KMS-11 (cell line): ENCODE data around the gene LIAS.

Source experiments
- H2AFZ ChIP-seq: fragments of 200-600 bp; sonication (generic); 2 replicates; pipeline ENCODE4 v1.6.1; 2016; ENCODE audit warnings: antibody characterized with exemption, mixed run types, low read depth
- H3K27ac ChIP-seq: fragments of 200-600 bp; sonication (generic); 2 replicates; pipeline ENCODE4 v1.6.1; 2016; ENCODE audit warnings: mild to moderate bottlenecking, mixed run types
- H3K27me3 ChIP-seq: fragments of 200-600 bp; sonication (generic); 2 replicates; pipeline ENCODE4 v1.6.1; 2017; ENCODE audit warnings: mild to moderate bottlenecking, low read depth, mixed run types, moderate library complexity; ENCODE audit not compliant: insufficient read depth
- H3K36me3 ChIP-seq: fragments of 200-600 bp; sonication (generic); 2 replicates; pipeline ENCODE4 v1.6.1; 2017; ENCODE audit warnings: mild to moderate bottlenecking, mixed run types; ENCODE audit not compliant: insufficient read depth
- H3K4me1 ChIP-seq: fragments of 200-600 bp; sonication (generic); 2 replicates; pipeline ENCODE4 v1.6.1; 2016; ENCODE audit warnings: mild to moderate bottlenecking, low read depth, mixed run types; ENCODE audit not compliant: poor library complexity, severe bottlenecking
- H3K4me2 ChIP-seq: fragments of 200-600 bp; sonication (generic); 2 replicates; pipeline ENCODE4 v1.7.0; 2016; ENCODE audit warnings: mild to moderate bottlenecking, mixed run types
- H3K4me3 ChIP-seq: fragments of 200-600 bp; sonication (generic); IDR thresholded peaks from 2 replicates; pipeline ENCODE4 v1.6.1; 2017; ENCODE audit warnings: low read depth, low read length, mixed read lengths; ENCODE audit not compliant: insufficient read depth
- H3K79me2 ChIP-seq: fragments of 200-600 bp; sonication (generic); 2 replicates; pipeline ENCODE4 v1.6.1; 2016; ENCODE audit warnings: low read depth, mixed run types; ENCODE audit not compliant: insufficient read depth
- H3K9ac ChIP-seq: fragments of 200-600 bp; sonication (generic); 2 replicates; pipeline ENCODE4 v1.6.1; 2016; ENCODE audit warnings: mild to moderate bottlenecking, mixed run types
- H4K20me1 ChIP-seq: fragments of 200-600 bp; sonication (generic); 2 replicates; pipeline ENCODE4 v1.6.1; 2016; ENCODE audit warnings: mild to moderate bottlenecking, mixed run types; ENCODE audit not compliant: insufficient read depth
- CTCF ChIP-seq: fragments of 200-600 bp; sonication (generic); conservative IDR thresholded peaks from 2 replicates; pipeline ENCODE4 v1.6.1; 2017; ENCODE audit warnings: low read depth, mild to moderate bottlenecking, antibody characterized with exemption, low read length, moderate library complexity, mixed read lengths

LIAS gene

GRCh38 chr4:39426728-39427127, 32.1 kb upstream of the LIAS start:
- Histone ChIP-seq H3K4me1 (no peaks in the 10 kb centered on the region), H3K27me3 (no peaks in the 10 kb centered on the region), H3K27ac (no peak overlapping the region), H3K79me2 (no peaks in the 10 kb centered on the region), H4K20me1 (no peaks in the 10 kb centered on the region), H3K4me3 (no peak overlapping the region), H3K4me2 (no peak overlapping the region), H3K36me3 (no peaks in the 10 kb centered on the region), H2AFZ (no peak overlapping the region), H3K9ac (no peak overlapping the region)
- TF ChIP-seq CTCF = no peak

GRCh38 chr4:39427520-39428114, 31.2 kb upstream of the LIAS start:
- no peaks in the 10 kb centered on the region for H3K79me2 ChIP-seq
- H3K36me3 ChIP-seq = no peaks in the 10 kb centered on the region
- H4K20me1 ChIP-seq = no peaks in the 10 kb centered on the region
- no peak overlapping the region for H2AFZ ChIP-seq
- no peaks in the 10 kb centered on the region for H3K4me1 ChIP-seq
- no peak for TF ChIP-seq CTCF
- H3K27me3 ChIP-seq = no peaks in the 10 kb centered on the region
- no peak overlapping the region for H3K9ac ChIP-seq
- H3K27ac ChIP-seq = no peak overlapping the region
- H3K4me3 ChIP-seq = no peak overlapping the region
- no peak overlapping the region for H3K4me2 ChIP-seq

- Histone ChIP-seq H3K27me3 (no peaks in the 10 kb centered on the region), H4K20me1 (no peaks in the 10 kb centered on the region), H3K4me1 (no peaks in the 10 kb centered on the region), H2AFZ (no peak overlapping the region), H3K4me3 (no peak overlapping the region), H3K9ac (no peak overlapping the region), H3K36me3 (no peaks in the 10 kb centered on the region), H3K79me2 (no peaks in the 10 kb centered on the region), H3K27ac (no peak overlapping the region), H3K4me2 (no peak overlapping the region)
- no peak for TF ChIP-seq CTCF
These were observed 29.2 kb upstream of the LIAS start for GRCh38 chr4:39429476-39430334.

GRCh38 chr4:39433878-39434492, 24.9 kb upstream of the LIAS start:
- H3K36me3 ChIP-seq = no peaks in the 10 kb centered on the region
- no peaks in the 10 kb centered on the region for H3K4me1 ChIP-seq
- H3K27me3 ChIP-seq = no peaks in the 10 kb centered on the region
- H3K4me3 ChIP-seq = no peak overlapping the region
- H3K4me2 ChIP-seq = no peak overlapping the region
- no peaks in the 10 kb centered on the region for H4K20me1 ChIP-seq
- no peak overlapping the region for H3K9ac ChIP-seq
- H3K27ac ChIP-seq = no peak overlapping the region
- no peaks in the 10 kb centered on the region for H3K79me2 ChIP-seq
- no peak overlapping the region for H2AFZ ChIP-seq
- TF ChIP-seq CTCF = no peak
